Measurements from ENCODE around the gene GFOD2. TPM values are rescaled to one million over a fixed set of nuclear protein-coding genes. Genes with fewer than 3 reads are reported as not detected.

Gene GFOD2
- total RNA-seq, 1 donor from 2014 or later = 32.4 TPM

- no peaks in the 10 kb centered on the region for H3K9me3 Mint-ChIP-seq (ENCODE audit: unreplicated experiment)
- Histone ChIP-seq H3K4me3 (ENCODE audit: insufficient read depth, low read depth, low read length) (no peak overlapping the region), H3K36me3 (ENCODE audit: insufficient read depth, low read length) (no peaks in the 10 kb centered on the region), H3K9ac (ENCODE audit: low read length) (no peak overlapping the region), H3K4me2 (ENCODE audit: low read length) (no peak overlapping the region), H4K20me1 (ENCODE audit: insufficient read depth, low read length) (peaks cover 7% of the 10 kb centered on the region), H3K4me1 (ENCODE audit: insufficient read depth, low read length) (peaks cover 7% of the 10 kb centered on the region), H3K27ac (ENCODE audit: low read depth, low read length) (no peak overlapping the region), H3K79me2 (ENCODE audit: insufficient read depth, low read length) (no peaks in the 10 kb centered on the region), H2AFZ (ENCODE audit: low read depth, low read length) (no peak overlapping the region), H3K9me3 (ENCODE audit: insufficient read depth, low read depth, low read length) (no peaks in the 10 kb centered on the region), H3K27me3 (ENCODE audit: insufficient read depth, low read length) (no peaks in the 10 kb centered on the region)
- H3K36me3 Mint-ChIP-seq (ENCODE audit: low read depth, unreplicated experiment) = peaks cover 13% of the 10 kb centered on the region
- no peak for DNase-seq (ENCODE audit: low read depth)
- H3K27ac Mint-ChIP-seq (ENCODE audit: unreplicated experiment) = no peak overlapping the region
- no peak overlapping the region for H3K4me3 Mint-ChIP-seq (ENCODE audit: unreplicated experiment)
- no peaks in the 10 kb centered on the region for H3K4me1 Mint-ChIP-seq (ENCODE audit: low read depth, unreplicated experiment)
- FAIRE-seq = no peak
- no peak for TF ChIP-seq EZH2 (IDR thresholded peaks at IDR 0.05; ENCODE audit: insufficient read depth, low read length)
- H3K27me3 Mint-ChIP-seq (ENCODE audit: low read depth, unreplicated experiment) = no peaks in the 10 kb centered on the region
Observed at GRCh38 chr16:67675999-67676398, 43.1 kb downstream of the GFOD2 start.

GRCh38 chr16:67675579-67675935, 43.6 kb downstream of the GFOD2 start:
- H3K27ac Mint-ChIP-seq (ENCODE audit: unreplicated experiment) = no peak overlapping the region

GRCh38 chr16:67674851-67675578, 44.1 kb downstream of the GFOD2 start:
- Histone ChIP-seq H3K9me3 (ENCODE audit: insufficient read depth, low read depth, low read length) (no peaks in the 10 kb centered on the region), H2AFZ (ENCODE audit: low read depth, low read length) (no peak overlapping the region), H4K20me1 (ENCODE audit: insufficient read depth, low read length) (peaks cover 7% of the 10 kb centered on the region), H3K27ac (ENCODE audit: low read depth, low read length) (no peak overlapping the region), H3K9ac (ENCODE audit: low read length) (no peak overlapping the region), H3K36me3 (ENCODE audit: insufficient read depth, low read length) (no peaks in the 10 kb centered on the region), H3K4me2 (ENCODE audit: low read length) (no peak overlapping the region), H3K27me3 (ENCODE audit: insufficient read depth, low read length) (no peaks in the 10 kb centered on the region), H3K4me1 (ENCODE audit: insufficient read depth, low read length) (peaks cover 7% of the 10 kb centered on the region), H3K79me2 (ENCODE audit: insufficient read depth, low read length) (no peaks in the 10 kb centered on the region), H3K4me3 (ENCODE audit: insufficient read depth, low read depth, low read length) (no peak overlapping the region)
- H3K4me1 Mint-ChIP-seq (ENCODE audit: low read depth, unreplicated experiment) = no peaks in the 10 kb centered on the region
- H3K9me3 Mint-ChIP-seq (ENCODE audit: unreplicated experiment) = no peaks in the 10 kb centered on the region
- no peak for TF ChIP-seq EZH2 (IDR thresholded peaks at IDR 0.05; ENCODE audit: insufficient read depth, low read length)
- no peak for TF ChIP-seq CTCF (IDR thresholded peaks at IDR 0.05; ENCODE audit: insufficient read depth, low read depth, low read length)
- DNase-seq (ENCODE audit: low read depth) = no peak
- no peaks in the 10 kb centered on the region for H3K27me3 Mint-ChIP-seq (ENCODE audit: low read depth, unreplicated experiment)
- no peak for FAIRE-seq
- H3K4me3 Mint-ChIP-seq (ENCODE audit: unreplicated experiment) = no peak overlapping the region
- peaks cover 9% of the 10 kb centered on the region for H3K36me3 Mint-ChIP-seq (ENCODE audit: low read depth, unreplicated experiment)
- no peak overlapping the region for H3K27ac Mint-ChIP-seq (ENCODE audit: unreplicated experiment)

More at GRCh38 chr16:67675579-67675935, 43.6 kb downstream of the GFOD2 start:
- Histone ChIP-seq H3K4me1 (ENCODE audit: insufficient read depth, low read length) (peaks cover 7% of the 10 kb centered on the region), H3K27me3 (ENCODE audit: insufficient read depth, low read length) (no peaks in the 10 kb centered on the region), H3K27ac (ENCODE audit: low read depth, low read length) (no peak overlapping the region), H3K36me3 (ENCODE audit: insufficient read depth, low read length) (no peaks in the 10 kb centered on the region), H3K9ac (ENCODE audit: low read length) (no peak overlapping the region), H4K20me1 (ENCODE audit: insufficient read depth, low read length) (peaks cover 7% of the 10 kb centered on the region), H2AFZ (ENCODE audit: low read depth, low read length) (no peak overlapping the region), H3K4me3 (ENCODE audit: insufficient read depth, low read depth, low read length) (no peak overlapping the region), H3K4me2 (ENCODE audit: low read length) (no peak overlapping the region), H3K9me3 (ENCODE audit: insufficient read depth, low read depth, low read length) (no peaks in the 10 kb centered on the region), H3K79me2 (ENCODE audit: insufficient read depth, low read length) (no peaks in the 10 kb centered on the region)
- Mint-ChIP-seq H3K36me3 (ENCODE audit: low read depth, unreplicated experiment) (peaks cover 13% of the 10 kb centered on the region), H3K4me3 (ENCODE audit: unreplicated experiment) (no peak overlapping the region), H3K4me1 (ENCODE audit: low read depth, unreplicated experiment) (no peaks in the 10 kb centered on the region), H3K27me3 (ENCODE audit: low read depth, unreplicated experiment) (no peaks in the 10 kb centered on the region), H3K9me3 (ENCODE audit: unreplicated experiment) (no peaks in the 10 kb centered on the region)
- no peak for DNase-seq (ENCODE audit: low read depth)
- no peak for TF ChIP-seq CTCF (IDR thresholded peaks at IDR 0.05; ENCODE audit: insufficient read depth, low read depth, low read length)
- no peak for FAIRE-seq

All from astrocyte (in vitro differentiated cells and primary cell).